ENCODE data around the gene SUCO.
"Not testable (repeated sequence)": the region's sequence is repeated elsewhere in the genome, so short reads cannot be mapped to it uniquely, and the experiment has no call there.

SUCO gene

DNA sequence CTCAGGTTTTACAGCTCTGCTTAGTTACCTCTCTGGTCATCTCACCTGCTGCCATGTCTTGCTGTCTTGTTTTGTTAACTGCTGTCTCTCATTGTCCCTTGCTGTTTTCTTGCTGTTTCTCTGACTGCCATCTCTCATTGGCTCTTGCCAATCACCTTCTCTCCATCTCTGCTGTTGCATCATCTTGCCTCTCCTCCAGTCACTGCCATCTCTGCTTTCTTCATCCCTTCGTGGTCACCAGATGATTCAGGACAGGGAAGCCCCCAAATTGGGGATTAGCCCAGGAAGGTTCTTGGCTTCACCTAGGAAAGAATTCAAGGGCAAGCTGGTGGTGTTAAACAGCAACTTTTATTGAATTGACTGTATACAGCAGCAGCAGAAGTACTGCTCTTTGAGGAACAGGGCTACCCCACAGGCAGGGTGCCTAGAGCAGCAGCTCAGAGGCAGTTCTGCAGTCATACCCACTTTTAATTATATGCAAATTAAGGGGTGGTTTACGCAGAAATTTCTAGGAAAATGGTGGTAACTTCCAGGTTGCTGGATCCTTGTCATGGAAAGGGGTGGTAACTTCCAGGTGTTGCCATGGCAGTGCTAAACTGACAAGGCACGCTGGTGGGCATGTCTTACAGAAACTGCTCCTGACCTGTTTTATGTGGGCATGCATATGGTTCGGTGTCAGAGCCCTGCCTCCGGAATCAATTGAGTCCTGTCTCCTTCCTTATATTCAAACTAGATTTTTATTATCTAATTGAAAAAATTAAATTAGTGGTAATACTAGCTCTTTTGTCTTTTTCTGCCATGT is 33.4 kb downstream of the SUCO start:
- no peak for DNase-seq

DNA sequence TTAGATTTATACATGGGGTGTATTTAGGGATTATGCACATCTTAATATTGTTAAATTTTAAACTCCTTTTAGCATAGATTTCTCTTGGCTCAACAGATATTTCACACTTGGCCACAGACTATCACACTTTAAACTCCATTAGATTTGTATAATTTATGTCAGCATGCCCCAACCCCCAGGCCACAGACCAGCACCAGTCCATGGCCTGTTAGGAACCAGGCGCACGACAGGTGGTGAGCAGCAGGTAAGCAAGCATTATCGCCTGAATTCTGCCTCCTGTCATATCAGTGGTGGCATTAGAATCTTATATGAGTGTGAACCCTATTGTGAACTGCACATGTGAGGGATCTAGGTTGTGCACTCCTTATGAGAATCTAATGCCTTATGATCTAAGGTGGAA is 34.8 kb downstream of the SUCO start:
- DNase-seq = no peak

DNA sequence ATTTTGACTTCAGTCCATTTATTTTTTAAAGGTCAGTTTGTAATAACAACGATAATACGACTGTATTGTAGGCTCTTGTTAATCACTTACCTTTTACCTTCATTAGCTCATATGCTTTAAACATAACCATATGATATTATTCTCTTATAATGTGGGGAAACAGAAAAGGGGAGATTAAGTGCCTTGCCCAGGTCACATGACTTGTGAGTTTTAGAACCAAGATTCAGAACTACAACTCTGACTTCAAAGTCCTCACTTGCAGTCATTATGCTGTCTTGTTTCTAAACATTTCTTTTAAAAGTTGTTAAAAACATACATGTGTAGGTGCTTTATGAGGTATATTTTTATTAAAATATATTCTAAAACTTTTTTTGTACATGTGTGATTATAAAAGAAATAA is 41.1 kb downstream of the SUCO start:
- no peak for DNase-seq

DNA sequence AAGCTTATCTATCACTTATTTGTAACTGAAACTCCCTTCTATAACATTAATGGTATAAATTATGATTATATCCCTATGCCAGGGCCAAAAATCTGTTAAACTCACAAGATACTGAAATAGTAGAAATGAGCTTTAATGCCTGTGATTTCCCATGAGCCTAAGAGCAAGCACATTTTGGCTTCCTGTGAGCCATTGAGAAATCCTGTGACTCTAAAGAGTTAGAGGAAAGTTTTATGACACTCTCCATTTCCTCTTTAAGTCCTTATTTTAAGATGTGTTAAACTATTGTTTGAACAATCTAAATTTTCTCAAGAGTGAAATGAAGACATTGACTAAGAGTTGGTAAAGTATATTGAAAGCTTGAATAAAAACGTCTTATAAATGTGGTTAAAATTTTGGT is 45.6 kb downstream of the SUCO start:
- DNase-seq = no peak

DNA sequence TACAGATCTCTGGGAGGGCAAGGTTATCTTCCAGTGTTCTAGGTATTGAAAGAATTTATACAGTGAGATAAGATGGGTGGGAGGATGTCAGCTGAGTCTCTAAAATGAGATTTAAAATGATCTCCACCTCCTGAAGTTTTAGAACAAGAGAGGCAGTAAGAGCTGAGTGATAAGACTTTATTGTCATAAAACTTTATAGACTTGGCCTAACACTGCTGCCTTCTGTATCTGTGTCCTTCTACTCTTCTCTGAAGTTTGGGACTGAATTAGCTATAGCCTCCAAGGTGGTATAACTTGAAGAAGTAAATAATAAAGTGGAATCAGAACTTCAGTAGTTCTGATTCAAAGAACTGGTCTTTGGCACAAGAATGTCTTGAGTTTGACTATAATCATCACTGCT is 48.3 kb downstream of the SUCO start:
- no peak for DNase-seq

- DNase-seq = peak in 1 of 5 experiments; percentile 59
These were observed 48.8 kb downstream of the SUCO start for GRCh38 chr1:172581779-172582178.

GRCh38 chr1:172582889-172583288 is 49.9 kb downstream of the SUCO start:
- no peak for DNase-seq

- DNase-seq = no peak
These were observed 52.4 kb downstream of the SUCO start for GRCh38 chr1:172585348-172585747.

- DNase-seq = no peak
These were observed 52.9 kb downstream of the SUCO start for GRCh38 chr1:172585861-172586260.

- peak in 1 of 5 experiments; percentile 59 for DNase-seq
These were observed 55.6 kb downstream of the SUCO start for GRCh38 chr1:172588296-172589291.

- no peak for DNase-seq
These were observed 56.6 kb downstream of the SUCO start for GRCh38 chr1:172589553-172589952.

- not testable (repeated sequence) for DNase-seq
These were observed 58.5 kb downstream of the SUCO start for GRCh38 chr1:172591429-172591828.

DNA sequence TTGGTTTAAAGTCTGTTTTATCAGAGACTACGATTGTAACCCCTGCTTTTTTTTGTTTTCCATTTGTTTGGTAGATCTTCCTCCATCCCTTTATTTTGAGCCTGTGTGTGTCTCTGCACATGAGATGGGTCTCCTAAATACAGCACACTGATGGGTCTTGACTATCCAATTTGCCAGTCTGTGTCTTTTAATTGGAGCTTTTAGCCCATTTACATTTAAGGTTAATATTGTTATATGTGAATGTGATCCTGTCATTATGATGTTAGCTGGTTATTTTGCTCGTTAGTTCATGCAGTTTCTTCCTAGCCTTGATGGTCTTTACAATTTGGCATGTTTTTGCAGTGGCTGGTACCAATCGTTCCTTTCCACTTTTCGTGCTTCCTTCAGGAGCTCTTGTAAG is 62.1 kb downstream of the SUCO start:
- DNase-seq = not testable (repeated sequence)

GRCh38 chr1:172596782-172597181 is 63.8 kb downstream of the SUCO start:
- DNase-seq = not testable (repeated sequence)

- no peak for DNase-seq
These were observed 67.0 kb downstream of the SUCO start for GRCh38 chr1:172599912-172600311.

GRCh38 chr1:172600615-172601014 is 67.7 kb downstream of the SUCO start:
- no peak for DNase-seq

DNA sequence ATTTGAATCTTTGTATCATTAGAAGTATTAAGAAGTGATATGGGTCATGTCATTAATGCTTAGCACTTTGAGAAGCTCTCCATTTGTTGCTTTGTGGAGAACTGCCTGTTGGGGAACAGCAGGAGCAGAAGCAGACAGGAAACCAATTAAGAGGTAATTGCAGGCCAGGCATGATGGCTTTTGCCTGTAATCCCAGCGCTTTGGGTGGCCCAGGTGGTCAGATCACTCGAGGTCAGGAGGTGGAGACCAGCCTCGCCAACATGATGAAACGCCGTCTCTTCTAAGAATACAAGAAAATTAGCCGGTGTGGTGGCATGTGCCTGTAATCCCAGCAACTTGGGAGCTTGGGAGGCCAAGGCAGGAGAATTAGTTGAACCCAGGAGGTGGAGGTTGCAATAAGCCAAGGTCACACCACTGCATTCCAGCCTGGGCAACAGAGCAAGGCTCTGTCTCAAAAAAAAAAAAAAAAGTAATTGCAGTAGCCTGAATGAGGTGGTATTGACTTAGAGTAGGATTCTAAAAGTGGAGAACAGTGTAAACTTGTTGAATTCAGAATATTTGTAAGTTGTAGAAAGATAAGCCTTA is 68.2 kb downstream of the SUCO start:
- no peak for DNase-seq

GRCh38 chr1:172602706-172603105 is 69.8 kb downstream of the SUCO start:
- DNase-seq = no peak

- DNase-seq = no peak
These were observed 70.9 kb downstream of the SUCO start for GRCh38 chr1:172603816-172604215.

GRCh38 chr1:172605641-172606040 is 72.7 kb downstream of the SUCO start:
- no peak for DNase-seq

GRCh38 chr1:172607145-172607544 is 74.2 kb downstream of the SUCO start:
- DNase-seq = no peak

GRCh38 chr1:172608098-172608601 is 75.2 kb downstream of the SUCO start:
- DNase-seq = no peak

DNA sequence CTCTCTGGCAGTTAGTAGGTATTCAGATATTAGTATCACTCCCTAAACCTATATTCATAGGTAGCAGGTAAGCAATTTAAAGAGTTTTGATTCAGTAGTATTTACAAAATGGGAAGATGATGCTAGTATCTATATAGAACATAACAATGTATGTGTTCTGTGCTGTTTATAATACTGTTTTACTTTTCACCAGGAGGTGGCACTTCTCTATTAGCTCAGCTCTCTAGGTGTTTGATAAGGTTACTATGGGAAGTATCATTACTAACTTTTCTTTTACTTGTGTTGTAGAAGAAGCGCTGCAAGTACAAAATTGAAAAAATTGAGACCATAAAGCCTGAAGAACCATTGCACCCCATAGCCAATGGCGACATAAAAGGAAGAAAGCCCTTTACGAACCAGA is 76.6 kb downstream of the SUCO start:
- DNase-seq = peak in 2 of 5 experiments; percentile 14 to 46
